ENCODE data around the gene SEMA3A.

DNA sequence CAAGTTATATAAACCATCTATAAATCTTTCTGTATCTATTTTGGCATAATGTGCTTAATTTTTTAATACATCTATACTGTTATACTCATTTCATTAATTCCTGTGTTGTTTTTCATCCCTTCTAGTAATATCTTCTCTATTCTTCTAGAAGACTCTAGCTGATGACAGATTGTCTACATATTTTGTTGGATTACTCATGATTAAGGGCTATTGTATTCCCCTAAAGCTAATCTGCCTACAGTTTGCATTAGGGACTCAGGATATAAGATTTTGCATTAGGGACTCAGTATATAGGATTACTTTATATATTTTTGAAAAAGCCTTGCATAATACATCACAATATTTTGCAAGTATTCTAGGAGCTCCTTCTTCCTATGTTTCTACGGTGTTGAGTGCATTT is 8.3 kb upstream of the SEMA3A start:
- TF ChIP-seq, protein P1, sequence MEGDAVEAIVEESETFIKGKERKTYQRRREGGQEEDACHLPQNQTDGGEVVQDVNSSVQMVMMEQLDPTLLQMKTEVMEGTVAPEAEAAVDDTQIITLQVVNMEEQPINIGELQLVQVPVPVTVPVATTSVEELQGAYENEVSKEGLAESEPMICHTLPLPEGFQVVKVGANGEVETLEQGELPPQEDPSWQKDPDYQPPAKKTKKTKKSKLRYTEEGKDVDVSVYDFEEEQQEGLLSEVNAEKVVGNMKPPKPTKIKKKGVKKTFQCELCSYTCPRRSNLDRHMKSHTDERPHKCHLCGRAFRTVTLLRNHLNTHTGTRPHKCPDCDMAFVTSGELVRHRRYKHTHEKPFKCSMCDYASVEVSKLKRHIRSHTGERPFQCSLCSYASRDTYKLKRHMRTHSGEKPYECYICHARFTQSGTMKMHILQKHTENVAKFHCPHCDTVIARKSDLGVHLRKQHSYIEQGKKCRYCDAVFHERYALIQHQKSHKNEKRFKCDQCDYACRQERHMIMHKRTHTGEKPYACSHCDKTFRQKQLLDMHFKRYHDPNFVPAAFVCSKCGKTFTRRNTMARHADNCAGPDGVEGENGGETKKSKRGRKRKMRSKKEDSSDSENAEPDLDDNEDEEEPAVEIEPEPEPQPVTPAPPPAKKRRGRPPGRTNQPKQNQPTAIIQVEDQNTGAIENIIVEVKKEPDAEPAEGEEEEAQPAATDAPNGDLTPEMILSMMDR (IDR thresholded peaks at IDR 0.05), result no peak
- TF ChIP-seq EZH2phosphoT487 (IDR thresholded peaks at IDR 0.05), result no peak
